SKM-1 (cell line): ENCODE measurements around the gene SLCO4A1.
A peak's percentile ranks its signal among the peaks of the same experiment; 100 is the strongest.

Experiments
- DNase-seq: peaks from one replicate; lab custom pipeline; 2025; ENCODE audit not compliant: unreplicated experiment; lab: John Stamatoyannopoulos, UW

The SLCO4A1 gene

GRCh38 chr20:62642051-62642665 lies at the start of gene SLCO4A1:
Gene SLCO4A1 (plus strand): TSS chr20:62642503. CDS start chr20:62656455, 13,952 bp downstream.
- peak; percentile 72 for DNase-seq

- DNase-seq: no peak
Observed at GRCh38 chr20:62592506-62593177, 49.7 kb upstream of the SLCO4A1 start.

- DNase-seq: no peak
Observed at GRCh38 chr20:62593616-62594015, 48.7 kb upstream of the SLCO4A1 start.

- DNase-seq: no peak
Observed at GRCh38 chr20:62595069-62595468, 47.2 kb upstream of the SLCO4A1 start.

GRCh38 chr20:62595491-62595890 lies 46.8 kb upstream of the SLCO4A1 start:
- DNase-seq: no peak

- DNase-seq: no peak
Observed at GRCh38 chr20:62596486-62596885, 45.8 kb upstream of the SLCO4A1 start.

- no peak for DNase-seq
Observed at GRCh38 chr20:62596921-62597320, 45.4 kb upstream of the SLCO4A1 start.

- no peak for DNase-seq
Observed at GRCh38 chr20:62597416-62598115, 44.7 kb upstream of the SLCO4A1 start.

GRCh38 chr20:62598761-62599194 lies 43.5 kb upstream of the SLCO4A1 start:
- no peak for DNase-seq

GRCh38 chr20:62599216-62600110 lies 42.8 kb upstream of the SLCO4A1 start:
- no peak for DNase-seq

GRCh38 chr20:62601172-62601571 lies 41.1 kb upstream of the SLCO4A1 start:
- DNase-seq: no peak

- DNase-seq: no peak
Observed at GRCh38 chr20:62601714-62602113, 40.6 kb upstream of the SLCO4A1 start.

- DNase-seq: peak; percentile 95
Observed at GRCh38 chr20:62602550-62602949, 39.8 kb upstream of the SLCO4A1 start.

- DNase-seq: peak; percentile 95
Observed at GRCh38 chr20:62603021-62603906, 39.0 kb upstream of the SLCO4A1 start.

- no peak for DNase-seq
Observed at GRCh38 chr20:62603907-62604785, 38.2 kb upstream of the SLCO4A1 start.

GRCh38 chr20:62604796-62605195 lies 37.5 kb upstream of the SLCO4A1 start:
- no peak for DNase-seq

GRCh38 chr20:62605236-62605943 lies 36.9 kb upstream of the SLCO4A1 start:
- DNase-seq: no peak

GRCh38 chr20:62606016-62606415 lies 36.3 kb upstream of the SLCO4A1 start:
- DNase-seq: peak; percentile 32
